Neural crest cell (in vitro differentiated cells): ENCODE data around the gene DNAJC11. TPM values are rescaled to one million over a fixed set of nuclear protein-coding genes. Genes with fewer than 3 reads are reported as not detected.

ENCODE experiments used
- DNase-seq: peaks from one replicate; pipeline ENCODE4 v3.0.0; 2021; ENCODE audit warnings: low read depth, mixed read lengths, low spot score
- H3K27ac Mint-ChIP-seq: one replicate; pipeline ENCODE4 v1.8.0; 2021; ENCODE audit warnings: mild to moderate bottlenecking, mixed read lengths; ENCODE audit not compliant: unreplicated experiment
- H3K27me3 Mint-ChIP-seq: 2 replicates; pipeline ENCODE4 v1.8.0; 2021; ENCODE audit warnings: low read depth, mild to moderate bottlenecking, mixed read lengths
- H3K36me3 Mint-ChIP-seq: 2 replicates; pipeline ENCODE4 v1.8.0; 2021; ENCODE audit warnings: low read depth, mild to moderate bottlenecking, mixed read lengths
- H3K4me1 Mint-ChIP-seq: 2 replicates; pipeline ENCODE4 v1.8.0; 2021; ENCODE audit warnings: mixed read lengths
- H3K4me3 Mint-ChIP-seq: one replicate; pipeline ENCODE4 v1.8.0; 2021; ENCODE audit warnings: mild to moderate bottlenecking, mixed read lengths
- H3K9me3 Mint-ChIP-seq: 2 replicates; pipeline ENCODE4 v1.8.0; 2021; ENCODE audit warnings: mixed read lengths
- CTCF ChIP-seq: fragments of 200-600 bp; sonication (generic); conservative IDR thresholded peaks from 2 replicates; pipeline ENCODE4 v1.5.0; 2021; ENCODE audit warnings: antibody characterized with exemption, mild to moderate bottlenecking
- total RNA-seq: library from RNA; stranded (reverse); gene quantifications from 2 replicates; pipeline ENCODE4 v1.2.1, GENCODE V29; 2021

DNAJC11 gene
- total RNA-seq, 1 donor from 2014 or later: 86.6 TPM

- Mint-ChIP-seq H3K27me3 (peaks cover 3% of the 10 kb centered on the region), H3K36me3 (no peaks in the 10 kb centered on the region), H3K27ac (no peak overlapping the region), H3K9me3 (no peaks in the 10 kb centered on the region), H3K4me1 (peaks cover 28% of the 10 kb centered on the region), H3K4me3 (peak overlapping the region; percentile 57)
- no peak for TF ChIP-seq CTCF
- no peak for DNase-seq
Measured at GRCh38 chr1:6599141-6599975, 102.3 kb downstream of the DNAJC11 start.

- peaks cover 2% of the 10 kb centered on the region for H3K36me3 Mint-ChIP-seq
- TF ChIP-seq CTCF: no peak
- H3K4me1 Mint-ChIP-seq: peaks cover 16% of the 10 kb centered on the region
- H3K4me3 Mint-ChIP-seq: no peak overlapping the region
- no peaks in the 10 kb centered on the region for H3K9me3 Mint-ChIP-seq
- H3K27me3 Mint-ChIP-seq: peaks cover 3% of the 10 kb centered on the region
- no peak for DNase-seq
- H3K27ac Mint-ChIP-seq: no peak overlapping the region
Measured at GRCh38 chr1:6597777-6598131, 103.9 kb downstream of the DNAJC11 start.

GRCh38 chr1:6596886-6597776 lies 104.5 kb downstream of the DNAJC11 start:
- H3K27me3 Mint-ChIP-seq: peaks cover 3% of the 10 kb centered on the region
- no peak for DNase-seq
- peaks cover 2% of the 10 kb centered on the region for H3K36me3 Mint-ChIP-seq
- peak overlapping the region; percentile 47 for H3K4me3 Mint-ChIP-seq
- no peak overlapping the region for H3K27ac Mint-ChIP-seq
- H3K9me3 Mint-ChIP-seq: no peaks in the 10 kb centered on the region
- H3K4me1 Mint-ChIP-seq: peaks cover 16% of the 10 kb centered on the region
- no peak for TF ChIP-seq CTCF

- Mint-ChIP-seq H3K9me3 (no peaks in the 10 kb centered on the region), H3K27me3 (peaks cover 3% of the 10 kb centered on the region), H3K4me3 (peak overlapping the region; percentile 38), H3K4me1 (peaks cover 14% of the 10 kb centered on the region), H3K27ac (no peak overlapping the region), H3K36me3 (peaks cover 2% of the 10 kb centered on the region)
- TF ChIP-seq CTCF: no peak
- DNase-seq: no peak
Measured at GRCh38 chr1:6596351-6596750, 105.3 kb downstream of the DNAJC11 start.

- Mint-ChIP-seq H3K27ac (peak overlapping the region; percentile 57), H3K36me3 (peaks cover 2% of the 10 kb centered on the region), H3K4me3 (no peak overlapping the region), H3K9me3 (no peaks in the 10 kb centered on the region), H3K4me1 (peaks cover 2% of the 10 kb centered on the region), H3K27me3 (no peaks in the 10 kb centered on the region)
- TF ChIP-seq CTCF: no peak
- no peak for DNase-seq
Measured at GRCh38 chr1:6594977-6595740, 106.5 kb downstream of the DNAJC11 start.
